Measurements from ENCODE around the gene TIMM13. TPM values are rescaled to one million over a fixed set of nuclear protein-coding genes. Genes with fewer than 3 reads are reported as not detected.

The TIMM13 gene
- total and polyA plus RNA-seq, 10 of the 15 experiments (the other 5 are each of a cell fraction or from before 2014, with no cell fraction given) = 9.9 to 205 (median 63.6) TPM

DNA sequence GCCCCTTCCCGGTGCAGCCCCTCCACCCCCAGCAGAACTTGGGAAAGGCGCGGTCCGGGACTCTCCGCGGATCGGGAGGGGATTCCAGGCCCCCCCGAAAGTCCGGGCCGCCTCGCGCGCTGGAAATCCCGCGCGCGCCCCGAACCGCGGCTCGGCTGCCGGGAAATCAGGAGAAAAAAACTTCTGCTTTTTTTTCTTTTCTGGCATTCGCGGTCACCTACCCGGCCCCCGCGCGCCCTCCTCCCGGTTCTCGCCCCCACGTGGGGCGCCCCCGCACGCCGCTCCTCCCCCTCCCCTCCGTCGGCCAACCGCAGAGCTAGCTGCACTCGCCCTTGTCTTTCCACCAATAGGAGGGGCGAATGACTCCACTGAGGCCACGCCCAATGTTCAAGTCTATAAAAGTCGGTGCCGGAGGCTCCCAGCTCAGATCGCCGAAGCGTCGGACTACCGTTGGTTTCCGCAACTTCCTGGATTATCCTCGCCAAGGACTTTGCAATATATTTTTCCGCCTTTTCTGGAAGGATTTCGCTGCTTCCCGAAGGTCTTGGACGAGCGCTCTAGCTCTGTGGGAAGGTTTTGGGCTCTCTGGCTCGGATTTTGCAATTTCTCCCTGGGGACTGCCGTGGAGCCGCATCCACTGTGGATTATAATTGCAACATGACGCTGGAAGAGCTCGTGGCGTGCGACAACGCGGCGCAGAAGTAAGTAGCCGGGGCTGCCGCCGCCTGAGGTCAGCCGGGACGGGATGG lies 48.5 kb upstream of the TIMM13 start, which contains the start of gene GADD45B (continued):
- TF ChIP-seq MTA3 (IDR thresholded peaks at IDR 0.05; ENCODE audit: borderline replicate concordance, low read length) (peak; percentile 87), SMC3 (IDR thresholded peaks at IDR 0.05; ENCODE audit: borderline replicate concordance, low read length) (0 out of 2 replicates have a peak, but pooled peaks have one; percentile 26), TARDBP (IDR thresholded peaks at IDR 0.05; ENCODE audit: borderline replicate concordance) (peak; percentile 59; the same call in 1 of the 2 replicates), RFX5 (IDR thresholded peaks at IDR 0.05; ENCODE audit: low read depth, low read length) (peak; percentile 68; the same call in 1 of the 2 replicates), POLR2AphosphoS2 (IDR thresholded peaks at IDR 0.05; ENCODE audit: low read depth, low read length) (peak; percentile 100), BRCA1 (IDR thresholded peaks at IDR 0.05; ENCODE audit: low read depth, low read length) (no peak), NR2F1 (conservative IDR thresholded peaks at IDR 0.05) (no peak; the same call in 1 of the 2 replicates), NFXL1 (IDR thresholded peaks at IDR 0.05; ENCODE audit: borderline replicate concordance) (no peak), PAX8 (IDR thresholded peaks at IDR 0.05) (no peak), NR2C1 (IDR thresholded peaks at IDR 0.05) (no peak), HDAC2 (IDR thresholded peaks at IDR 0.05) (no peak; the same call in 1 of the 2 replicates), NRF1 (conservative IDR thresholded peaks at IDR 0.05; ENCODE audit: low read depth, low read length) (no peak), MEF2B (IDR thresholded peaks at IDR 0.05; ENCODE audit: partially characterized antibody, poor library complexity, severe bottlenecking) (peak; percentile 82), TCF12 (IDR thresholded peaks at IDR 0.05; ENCODE audit: low read depth, low read length) (peak; percentile 75; the same call in 1 of the 2 replicates), ZBED1 (IDR thresholded peaks at IDR 0.05; ENCODE audit: borderline replicate concordance) (peak; percentile 99), BACH1 (IDR thresholded peaks at IDR 0.05; ENCODE audit: borderline replicate concordance) (peak; percentile 83), EZH2 (IDR thresholded peaks at IDR 0.05; ENCODE audit: borderline replicate concordance, control insufficient read depth, low read depth, low read length) (no peak), KLF5 (IDR thresholded peaks at IDR 0.05; ENCODE audit: partially characterized antibody) (peak; percentile 57), CBFB (IDR thresholded peaks at IDR 0.05; ENCODE audit: low read depth) (peak; percentile 100), ZNF24 (IDR thresholded peaks at IDR 0.05) (no peak), NBN (IDR thresholded peaks at IDR 0.05) (peak; percentile 23), HDAC6 (IDR thresholded peaks at IDR 0.05; ENCODE audit: unreplicated experiment) (peak; percentile 98)
- TF ChIP-seq, protein P1, sequence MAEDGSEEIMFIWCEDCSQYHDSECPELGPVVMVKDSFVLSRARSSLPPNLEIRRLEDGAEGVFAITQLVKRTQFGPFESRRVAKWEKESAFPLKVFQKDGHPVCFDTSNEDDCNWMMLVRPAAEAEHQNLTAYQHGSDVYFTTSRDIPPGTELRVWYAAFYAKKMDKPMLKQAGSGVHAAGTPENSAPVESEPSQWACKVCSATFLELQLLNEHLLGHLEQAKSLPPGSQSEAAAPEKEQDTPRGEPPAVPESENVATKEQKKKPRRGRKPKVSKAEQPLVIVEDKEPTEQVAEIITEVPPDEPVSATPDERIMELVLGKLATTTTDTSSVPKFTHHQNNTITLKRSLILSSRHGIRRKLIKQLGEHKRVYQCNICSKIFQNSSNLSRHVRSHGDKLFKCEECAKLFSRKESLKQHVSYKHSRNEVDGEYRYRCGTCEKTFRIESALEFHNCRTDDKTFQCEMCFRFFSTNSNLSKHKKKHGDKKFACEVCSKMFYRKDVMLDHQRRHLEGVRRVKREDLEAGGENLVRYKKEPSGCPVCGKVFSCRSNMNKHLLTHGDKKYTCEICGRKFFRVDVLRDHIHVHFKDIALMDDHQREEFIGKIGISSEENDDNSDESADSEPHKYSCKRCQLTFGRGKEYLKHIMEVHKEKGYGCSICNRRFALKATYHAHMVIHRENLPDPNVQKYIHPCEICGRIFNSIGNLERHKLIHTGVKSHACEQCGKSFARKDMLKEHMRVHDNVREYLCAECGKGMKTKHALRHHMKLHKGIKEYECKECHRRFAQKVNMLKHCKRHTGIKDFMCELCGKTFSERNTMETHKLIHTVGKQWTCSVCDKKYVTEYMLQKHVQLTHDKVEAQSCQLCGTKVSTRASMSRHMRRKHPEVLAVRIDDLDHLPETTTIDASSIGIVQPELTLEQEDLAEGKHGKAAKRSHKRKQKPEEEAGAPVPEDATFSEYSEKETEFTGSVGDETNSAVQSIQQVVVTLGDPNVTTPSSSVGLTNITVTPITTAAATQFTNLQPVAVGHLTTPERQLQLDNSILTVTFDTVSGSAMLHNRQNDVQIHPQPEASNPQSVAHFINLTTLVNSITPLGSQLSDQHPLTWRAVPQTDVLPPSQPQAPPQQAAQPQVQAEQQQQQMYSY (CRISPR knock-in tag; IDR thresholded peaks at IDR 0.05) = no peak
- TF ChIP-seq, protein P2, sequence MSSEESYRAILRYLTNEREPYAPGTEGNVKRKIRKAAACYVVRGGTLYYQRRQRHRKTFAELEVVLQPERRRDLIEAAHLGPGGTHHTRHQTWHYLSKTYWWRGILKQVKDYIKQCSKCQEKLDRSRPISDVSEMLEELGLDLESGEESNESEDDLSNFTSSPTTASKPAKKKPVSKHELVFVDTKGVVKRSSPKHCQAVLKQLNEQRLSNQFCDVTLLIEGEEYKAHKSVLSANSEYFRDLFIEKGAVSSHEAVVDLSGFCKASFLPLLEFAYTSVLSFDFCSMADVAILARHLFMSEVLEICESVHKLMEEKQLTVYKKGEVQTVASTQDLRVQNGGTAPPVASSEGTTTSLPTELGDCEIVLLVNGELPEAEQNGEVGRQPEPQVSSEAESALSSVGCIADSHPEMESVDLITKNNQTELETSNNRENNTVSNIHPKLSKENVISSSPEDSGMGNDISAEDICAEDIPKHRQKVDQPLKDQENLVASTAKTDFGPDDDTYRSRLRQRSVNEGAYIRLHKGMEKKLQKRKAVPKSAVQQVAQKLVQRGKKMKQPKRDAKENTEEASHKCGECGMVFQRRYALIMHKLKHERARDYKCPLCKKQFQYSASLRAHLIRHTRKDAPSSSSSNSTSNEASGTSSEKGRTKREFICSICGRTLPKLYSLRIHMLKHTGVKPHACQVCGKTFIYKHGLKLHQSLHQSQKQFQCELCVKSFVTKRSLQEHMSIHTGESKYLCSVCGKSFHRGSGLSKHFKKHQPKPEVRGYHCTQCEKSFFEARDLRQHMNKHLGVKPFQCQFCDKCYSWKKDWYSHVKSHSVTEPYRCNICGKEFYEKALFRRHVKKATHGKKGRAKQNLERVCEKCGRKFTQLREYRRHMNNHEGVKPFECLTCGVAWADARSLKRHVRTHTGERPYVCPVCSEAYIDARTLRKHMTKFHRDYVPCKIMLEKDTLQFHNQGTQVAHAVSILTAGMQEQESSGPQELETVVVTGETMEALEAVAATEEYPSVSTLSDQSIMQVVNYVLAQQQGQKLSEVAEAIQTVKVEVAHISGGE (CRISPR knock-in tag; IDR thresholded peaks at IDR 0.05) = no peak
- TF ChIP-seq, protein P3, sequence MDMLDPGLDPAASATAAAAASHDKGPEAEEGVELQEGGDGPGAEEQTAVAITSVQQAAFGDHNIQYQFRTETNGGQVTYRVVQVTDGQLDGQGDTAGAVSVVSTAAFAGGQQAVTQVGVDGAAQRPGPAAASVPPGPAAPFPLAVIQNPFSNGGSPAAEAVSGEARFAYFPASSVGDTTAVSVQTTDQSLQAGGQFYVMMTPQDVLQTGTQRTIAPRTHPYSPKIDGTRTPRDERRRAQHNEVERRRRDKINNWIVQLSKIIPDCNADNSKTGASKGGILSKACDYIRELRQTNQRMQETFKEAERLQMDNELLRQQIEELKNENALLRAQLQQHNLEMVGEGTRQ (IDR thresholded peaks at IDR 0.05; ENCODE audit: borderline replicate concordance, low read depth, low read length) = no peak; the same call in 1 of the 2 replicates
